HG02938 (cell line): Measurements from ENCODE around the gene ABLIM1.

ENCODE experiments used
- ATAC-seq: cut with Tn5 transposase; IDR thresholded peaks from one replicate; pipeline ENCODE4 v1.9.1; 2021; ENCODE audit warnings: mild to moderate bottlenecking, moderate library complexity; ENCODE audit not compliant: unreplicated experiment

ABLIM1 gene

DNA sequence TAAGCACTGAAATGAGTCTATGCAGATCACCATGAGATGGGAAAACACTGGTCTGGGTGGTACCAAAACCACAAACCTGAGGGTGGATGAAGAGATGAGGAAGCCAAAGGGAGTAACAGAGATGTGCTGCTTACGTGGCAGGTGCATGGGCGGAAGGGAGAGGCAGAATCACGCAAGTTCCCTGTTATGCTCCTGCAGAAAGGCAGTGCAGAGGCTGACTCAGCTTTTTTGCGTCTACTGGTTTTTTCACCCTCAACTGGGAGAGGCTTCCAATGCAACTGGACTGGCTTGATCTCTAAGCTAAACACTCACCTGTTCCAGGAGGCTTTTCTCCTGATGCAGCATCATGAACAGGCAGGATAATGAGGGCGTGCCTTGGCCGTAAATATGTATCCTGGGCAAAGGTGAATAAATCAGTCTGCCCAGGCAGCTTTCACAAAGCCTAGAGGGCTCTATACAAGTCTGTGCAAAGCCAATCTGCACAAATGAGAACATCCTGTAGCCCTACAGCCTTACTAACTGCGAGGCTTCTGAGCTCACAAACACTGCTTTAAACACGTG is 158.4 kb downstream of the ABLIM1 start:
- no peak for ATAC-seq

DNA sequence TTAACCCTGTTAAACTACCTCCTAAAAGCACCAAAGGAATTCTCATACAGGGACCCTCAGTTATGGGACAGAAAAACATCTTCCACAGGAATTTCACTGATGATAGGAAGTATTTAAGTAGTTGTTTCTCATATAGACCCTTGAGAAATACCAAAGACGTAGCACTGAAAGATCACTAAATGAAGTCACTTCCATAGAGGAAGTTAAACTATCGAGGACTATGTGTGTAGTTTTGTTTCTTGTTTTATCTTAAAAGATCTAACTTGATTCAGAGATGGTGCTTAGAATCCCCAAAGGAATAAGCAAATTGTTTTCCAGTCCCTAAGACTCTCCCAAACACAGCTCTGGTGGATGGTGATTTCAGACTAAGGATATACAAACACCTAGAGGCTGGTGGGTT is 159.0 kb downstream of the ABLIM1 start:
- ATAC-seq: peak; percentile 23

DNA sequence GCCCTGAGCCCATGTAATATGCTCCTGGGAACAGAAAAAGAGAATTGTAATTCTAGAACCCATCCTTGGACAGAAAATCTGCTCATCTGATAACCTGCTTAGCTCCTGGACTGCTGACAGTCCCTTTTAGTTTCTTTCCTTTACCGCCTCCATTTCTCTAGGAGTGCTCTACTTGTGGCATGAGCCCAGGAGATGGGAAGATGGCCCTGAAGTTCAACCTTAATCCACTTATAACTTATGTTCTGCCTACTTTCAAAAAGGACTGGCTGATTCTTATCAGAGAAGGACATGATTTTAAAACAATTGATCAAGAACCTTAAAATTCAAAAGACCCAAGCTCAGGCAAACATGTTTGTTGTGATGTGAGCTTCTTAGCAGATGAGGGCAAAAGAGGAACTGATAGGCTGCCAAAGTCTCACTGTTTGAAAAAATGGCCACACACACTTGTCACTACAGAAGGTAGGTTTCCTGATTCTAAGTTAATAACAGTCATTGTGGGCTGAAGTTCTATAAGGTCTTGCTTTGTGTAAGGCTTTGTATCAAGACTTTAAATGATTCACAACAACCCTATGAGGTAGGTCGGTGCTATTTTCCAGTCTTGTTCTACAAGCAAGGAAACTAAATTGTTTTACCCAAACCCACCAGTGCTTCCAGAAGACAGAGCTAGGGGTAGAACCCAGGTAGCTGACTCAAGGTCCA is 159.5 kb downstream of the ABLIM1 start:
- ATAC-seq: peak; percentile 80

DNA sequence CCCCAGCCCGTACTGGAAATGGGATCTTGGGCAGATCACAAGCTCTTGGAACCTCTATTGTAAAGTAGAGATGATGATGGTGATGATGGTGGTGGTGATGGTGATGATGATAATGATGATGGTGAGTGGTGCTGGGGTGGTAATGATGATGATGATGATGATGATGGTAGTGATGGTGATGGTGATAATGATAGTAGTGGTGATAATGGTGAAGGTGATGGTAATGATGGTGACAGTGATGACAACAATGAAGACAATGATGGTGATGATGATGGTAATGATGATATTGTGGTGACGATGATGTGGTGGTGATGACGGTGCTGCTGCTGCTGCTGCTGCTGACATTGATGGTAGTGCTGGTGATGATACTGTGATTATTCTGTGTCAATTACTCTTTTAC is 162.8 kb downstream of the ABLIM1 start:
- no peak for ATAC-seq

DNA sequence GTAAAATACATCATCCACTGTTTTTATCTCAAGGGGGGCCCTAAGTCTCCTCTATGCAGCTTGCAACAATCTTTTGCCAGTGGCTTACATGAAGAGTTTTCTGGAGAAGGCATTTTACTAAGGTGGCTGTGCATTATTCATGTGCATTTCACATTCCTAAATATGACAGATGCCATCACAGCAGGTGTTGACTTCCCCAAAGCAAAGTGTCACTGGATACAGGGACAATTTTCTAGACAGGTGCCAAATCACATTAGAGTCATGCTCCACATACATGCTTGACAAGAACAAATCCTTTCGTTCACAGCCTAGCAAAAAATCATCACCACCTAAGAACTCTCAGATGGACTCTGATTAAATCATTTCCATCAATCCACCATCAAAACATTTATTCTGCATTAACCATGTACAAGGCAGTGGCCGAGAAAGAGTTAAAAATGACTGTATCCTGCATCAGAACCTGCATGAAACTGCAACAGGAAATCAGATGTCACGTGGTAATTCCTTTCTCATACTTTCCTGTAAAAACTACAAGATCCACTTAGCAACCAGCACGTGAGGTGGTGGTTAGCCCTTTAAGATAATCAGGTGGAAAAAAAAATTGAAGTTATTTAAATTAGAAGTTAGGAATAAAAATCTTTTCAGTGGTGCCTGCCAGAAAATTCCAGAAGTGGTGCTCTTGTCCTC is 165.6 kb downstream of the ABLIM1 start:
- peak; percentile 38 for ATAC-seq

DNA sequence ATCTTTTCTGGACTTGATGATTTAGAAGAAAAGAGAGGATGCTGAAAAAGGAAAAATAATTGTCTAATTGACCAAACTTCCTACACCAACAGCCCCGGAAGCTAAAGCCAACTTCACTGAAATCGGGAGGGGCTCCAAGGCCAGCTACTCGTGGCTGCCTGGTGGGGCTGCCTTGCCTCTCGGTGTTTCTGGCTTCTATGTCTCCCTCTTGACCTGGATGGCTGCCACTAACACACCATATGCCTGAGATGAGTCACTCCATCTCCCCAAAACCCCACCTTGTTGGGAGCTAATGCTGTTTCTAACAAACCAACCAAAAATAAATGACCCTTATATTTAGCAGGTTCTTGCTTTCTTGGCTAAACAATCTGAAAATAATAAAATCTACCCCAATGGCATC is 166.1 kb downstream of the ABLIM1 start:
- no peak for ATAC-seq

DNA sequence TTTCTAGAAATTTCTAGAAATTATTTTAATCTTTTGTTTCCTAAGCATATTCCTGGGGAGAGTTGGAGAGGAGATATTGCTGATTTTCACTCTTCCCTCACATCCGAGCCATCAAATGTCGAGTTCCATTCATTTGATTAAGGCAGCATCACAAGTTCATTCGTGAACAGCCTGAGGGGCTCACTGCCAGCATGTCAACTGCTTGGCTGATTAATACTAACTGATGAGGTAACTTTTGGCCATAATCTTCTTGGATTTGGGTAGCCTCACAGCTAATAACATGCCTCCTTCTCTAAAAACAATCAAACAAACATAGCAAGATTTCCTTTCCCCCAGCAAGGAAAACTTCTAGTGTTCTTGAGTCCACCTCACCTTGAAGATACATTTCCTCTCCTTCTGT is 166.7 kb downstream of the ABLIM1 start:
- ATAC-seq: no peak

DNA sequence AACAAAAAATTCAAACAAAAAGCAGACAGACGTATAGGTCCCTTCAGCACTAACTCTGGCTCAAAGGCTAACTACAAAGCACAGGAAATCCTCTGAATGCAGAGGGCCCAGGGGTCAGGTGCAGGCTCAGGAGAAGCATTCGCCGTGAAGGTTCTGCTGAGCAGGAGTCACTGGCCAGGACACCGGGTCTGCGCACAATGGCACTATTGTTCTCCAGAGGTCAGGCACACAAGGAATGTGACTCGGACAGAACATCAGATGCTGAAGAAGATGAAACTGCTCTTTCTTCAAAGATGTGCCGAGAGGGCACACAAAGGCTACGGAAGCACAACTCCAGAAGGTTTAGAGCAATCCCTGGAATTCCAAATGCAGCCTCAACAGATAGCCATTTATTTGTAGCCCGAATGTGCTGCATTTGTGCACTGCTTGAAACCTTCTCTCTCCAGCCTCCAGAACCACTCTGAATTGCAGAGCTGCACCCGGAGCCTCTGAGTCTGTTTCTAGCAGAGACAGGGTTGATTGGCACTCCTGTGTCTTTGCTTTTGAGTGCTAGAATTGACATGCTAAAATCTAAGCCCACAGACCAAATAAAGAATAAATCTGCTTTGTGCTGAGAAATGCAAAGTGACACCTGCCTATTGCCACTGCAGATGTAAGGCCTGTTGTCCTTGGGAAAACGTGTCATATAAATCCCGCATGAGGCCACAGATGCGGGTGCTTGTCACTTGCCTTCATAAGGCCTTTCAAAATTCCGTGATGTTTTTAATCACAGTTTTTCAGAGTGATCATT is 168.4 kb downstream of the ABLIM1 start:
- ATAC-seq: no peak

DNA sequence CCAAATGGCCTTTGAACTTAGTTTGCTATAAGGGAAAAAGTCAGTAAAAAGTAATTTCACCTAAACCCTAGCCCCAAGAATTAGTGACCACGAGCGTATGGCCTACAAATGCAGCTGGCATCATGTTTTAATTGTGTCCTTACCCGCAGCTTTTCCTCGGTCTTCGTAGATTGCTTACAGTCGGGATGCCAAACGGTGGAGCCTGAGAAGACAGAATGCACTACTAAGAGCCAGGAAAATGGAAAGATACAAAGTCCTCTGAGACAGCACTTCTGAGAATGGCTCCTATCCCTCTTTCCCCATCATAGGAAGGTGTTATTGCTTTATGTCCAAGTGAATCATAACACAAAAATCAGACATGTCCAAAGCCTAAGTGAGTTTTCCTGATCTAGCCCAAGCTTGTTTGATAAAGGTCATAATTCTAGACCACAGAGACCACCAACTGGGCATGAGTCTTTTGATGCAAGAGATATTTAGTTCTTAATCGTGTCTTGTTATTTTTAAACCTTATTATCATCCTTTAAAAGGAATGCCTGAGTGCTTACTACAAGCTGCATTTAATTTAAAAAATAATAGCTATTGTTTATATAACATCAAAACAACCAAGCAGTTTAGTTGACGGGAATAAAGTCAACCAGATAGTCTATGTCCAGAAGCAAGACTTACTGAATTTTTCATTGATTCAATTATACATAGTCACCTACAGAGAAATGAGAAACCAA is 170.1 kb downstream of the ABLIM1 start:
- no peak for ATAC-seq

DNA sequence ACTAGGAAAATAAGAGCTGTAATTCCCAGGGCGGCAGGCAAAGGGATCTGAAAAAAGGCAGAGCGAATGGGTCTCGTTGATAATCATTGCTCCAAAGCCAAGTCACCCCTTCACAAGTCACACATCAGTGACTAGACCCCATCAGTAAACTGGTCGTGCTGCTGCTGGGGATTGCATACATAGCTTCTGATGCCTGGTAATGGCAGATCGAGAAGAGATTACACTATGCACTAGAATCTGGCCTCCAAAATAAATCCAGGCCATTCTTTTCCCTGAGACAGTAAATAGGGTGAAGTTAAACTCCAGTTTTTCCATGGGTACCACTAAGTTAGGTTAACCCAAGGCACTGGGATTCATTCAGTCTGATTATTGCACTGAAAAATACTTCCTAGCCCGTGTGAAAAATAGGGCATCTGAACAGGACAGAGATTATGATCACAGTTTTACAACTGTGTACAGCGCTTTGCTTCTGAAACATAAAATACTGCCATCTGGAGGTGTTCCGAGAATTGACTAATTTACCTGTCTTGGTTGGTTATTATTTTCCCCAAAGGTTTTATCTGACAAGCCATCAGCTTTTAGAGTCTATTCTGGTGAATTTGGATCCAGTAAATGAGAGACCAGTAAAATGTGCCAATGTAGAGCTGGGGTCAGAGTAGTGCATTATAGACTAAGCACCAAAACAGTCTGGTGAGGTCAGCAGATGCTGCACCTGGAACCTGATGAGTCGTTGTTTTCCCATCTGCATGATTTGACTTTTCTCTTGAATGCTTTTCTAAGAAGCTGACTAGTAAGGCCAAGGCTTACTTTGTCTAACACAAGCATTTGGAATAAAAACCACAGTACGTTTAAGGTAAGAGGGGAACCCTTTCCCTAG is 170.9 kb downstream of the ABLIM1 start:
- ATAC-seq: no peak

DNA sequence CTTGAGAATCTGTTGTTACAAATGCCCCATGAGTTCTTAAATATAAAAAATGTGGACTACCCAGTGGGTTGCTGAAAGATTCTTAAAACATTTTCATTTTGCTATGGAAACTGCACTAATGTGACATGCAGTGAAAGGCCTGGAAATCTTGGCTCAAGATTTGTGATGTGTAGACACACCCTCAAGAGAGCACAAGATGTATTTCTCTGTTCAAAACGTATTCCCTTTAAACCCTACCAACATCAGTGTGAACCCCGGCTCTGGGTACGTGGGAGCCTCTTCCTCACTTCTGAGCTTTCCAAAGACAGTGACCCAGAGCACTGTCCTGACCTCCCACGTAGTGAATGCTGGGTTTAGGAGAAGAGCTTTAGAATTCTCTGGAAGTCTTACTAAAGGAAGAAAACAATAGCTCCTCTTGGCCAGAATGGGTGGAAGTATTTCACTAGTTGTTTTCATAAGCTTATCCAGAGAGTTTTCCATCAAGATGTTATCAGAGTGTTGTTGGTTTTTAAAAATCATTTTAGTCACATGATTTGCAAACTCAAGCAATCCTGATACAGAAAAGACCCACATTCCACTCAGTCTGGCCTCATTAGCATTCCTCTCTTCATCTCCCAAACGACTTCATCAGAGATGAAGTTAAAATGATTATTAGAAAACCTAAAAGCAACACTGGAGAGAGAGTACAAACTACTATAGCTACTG is 172.2 kb downstream of the ABLIM1 start:
- no peak for ATAC-seq

DNA sequence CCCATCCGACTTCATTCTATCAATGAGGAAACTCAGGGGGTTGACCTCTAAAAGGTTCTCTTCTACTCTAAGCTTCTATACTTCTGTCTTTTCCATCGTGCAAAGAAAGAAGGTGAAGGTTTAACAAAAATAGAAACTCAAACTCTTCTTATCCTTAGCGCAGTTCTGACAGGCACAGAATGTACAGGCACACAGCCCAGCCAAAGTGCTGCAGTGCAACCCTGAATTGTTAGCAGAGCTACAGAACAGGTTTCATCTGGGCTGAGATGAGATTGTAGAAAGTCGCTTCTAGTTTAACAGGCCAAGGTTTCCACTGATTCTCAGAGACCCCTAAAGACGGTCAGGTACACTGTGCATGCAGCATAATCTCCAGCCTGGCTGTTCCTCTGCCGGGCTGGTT is 174.5 kb downstream of the ABLIM1 start:
- no peak for ATAC-seq

DNA sequence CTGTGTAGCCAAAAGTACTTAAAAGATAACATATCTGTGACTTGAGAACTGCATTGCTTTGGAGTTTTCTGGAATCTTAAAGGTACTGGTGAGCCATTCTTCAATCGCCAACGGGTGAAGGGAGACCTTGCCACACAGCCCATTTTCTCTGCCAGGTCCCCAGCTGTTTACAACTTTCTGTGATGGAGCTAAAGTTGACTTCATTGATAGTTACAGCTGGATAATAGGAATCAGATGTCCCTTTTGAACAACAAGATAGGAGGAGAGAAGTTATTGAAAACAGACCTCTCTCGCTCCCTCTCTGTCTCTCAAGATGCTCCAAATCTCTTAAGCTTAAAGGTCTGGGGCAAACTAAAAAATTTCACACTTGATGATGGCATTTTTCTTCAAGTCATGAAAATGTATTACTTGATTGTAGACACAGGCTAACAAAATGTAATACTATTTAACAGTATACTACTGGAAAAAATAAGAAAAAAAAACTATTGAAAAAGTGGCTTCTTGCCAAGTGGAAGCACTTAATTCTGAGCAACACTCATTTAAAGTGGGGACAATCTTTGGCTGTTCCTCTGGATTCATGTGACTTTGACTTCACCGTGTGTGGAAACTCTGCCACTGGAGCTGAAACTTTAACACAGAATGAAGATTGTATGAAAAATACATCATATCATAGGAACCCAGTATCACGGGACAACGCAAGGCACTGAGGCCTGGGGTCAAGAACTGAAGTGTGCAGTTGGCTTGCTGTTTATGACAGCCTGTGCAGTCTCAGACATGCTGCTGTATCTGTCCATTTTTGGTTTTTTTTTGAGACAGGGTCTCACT is 175.4 kb downstream of the ABLIM1 start:
- no peak for ATAC-seq

DNA sequence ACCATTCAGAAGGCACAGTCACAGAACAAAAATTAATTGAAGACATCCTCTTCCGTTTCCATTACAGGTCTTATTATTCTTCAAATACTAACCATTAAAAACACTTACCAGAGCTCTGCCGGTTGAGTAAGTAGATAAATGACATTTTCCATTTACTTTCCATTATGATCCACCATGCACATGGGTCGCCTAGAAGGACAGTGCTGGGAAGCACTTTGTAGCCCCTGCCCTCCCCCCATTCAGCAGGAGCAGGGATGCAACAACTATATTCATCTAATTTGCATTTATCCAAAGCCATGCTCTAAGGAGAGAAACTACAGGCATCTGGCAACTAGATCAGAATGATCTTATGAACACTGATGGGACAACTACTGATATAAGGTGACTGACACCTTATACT is 177.0 kb downstream of the ABLIM1 start:
- ATAC-seq: no peak

DNA sequence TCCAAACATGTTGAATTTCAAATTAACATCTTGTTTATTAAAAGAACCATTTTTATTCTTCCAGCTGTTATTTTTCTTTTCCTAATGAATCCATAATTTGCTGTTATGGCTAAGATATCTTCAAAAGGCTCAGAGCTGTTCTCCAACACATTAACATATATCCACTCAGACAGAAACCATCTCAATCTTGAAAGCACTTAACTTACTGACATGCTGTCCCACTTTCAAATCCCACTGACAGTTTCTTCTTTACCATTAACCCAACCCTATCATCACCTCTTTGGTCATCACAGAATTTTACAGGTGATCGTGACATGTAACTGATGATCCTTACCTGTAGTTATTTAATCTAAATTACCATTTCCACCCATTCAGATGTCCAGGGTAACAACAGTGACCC is 178.2 kb downstream of the ABLIM1 start:
- no peak for ATAC-seq

DNA sequence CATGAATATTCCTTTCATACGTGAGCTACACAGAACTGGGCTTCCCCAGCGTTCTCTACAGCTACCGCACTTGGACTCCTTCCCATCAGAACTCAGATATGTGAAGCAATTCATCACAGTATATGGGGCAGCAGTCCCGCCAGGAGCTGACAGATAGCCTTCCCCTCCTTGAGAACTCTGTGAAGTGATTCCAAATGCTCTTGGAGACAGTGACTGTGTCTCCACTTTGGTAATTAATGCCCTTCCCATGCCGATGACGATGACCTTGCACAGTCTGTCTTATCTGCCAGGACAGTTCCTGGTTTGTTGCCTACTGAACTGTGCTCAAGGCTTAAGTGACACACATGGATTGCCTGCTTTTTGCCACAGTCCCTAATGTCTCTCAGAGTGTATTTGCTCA is 178.8 kb downstream of the ABLIM1 start:
- no peak for ATAC-seq

DNA sequence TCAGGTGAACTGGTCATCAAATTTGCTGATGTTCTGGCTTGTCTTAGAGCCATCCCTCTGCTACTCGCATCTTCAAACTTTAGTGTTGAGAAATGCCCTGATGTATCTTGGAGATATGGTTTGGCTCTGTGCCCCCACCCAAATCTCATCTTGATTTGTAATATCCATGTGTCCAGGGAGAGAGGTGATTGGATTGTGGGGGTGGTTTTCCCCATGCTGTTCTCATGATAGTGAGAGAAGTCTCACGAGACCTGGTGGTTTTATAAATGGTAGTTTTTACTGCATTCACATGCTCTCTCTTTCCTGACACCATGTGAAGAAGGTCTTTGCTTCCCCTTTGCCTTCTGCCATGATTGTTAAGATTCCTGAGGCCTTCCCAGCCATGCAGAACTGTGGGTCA is 179.8 kb downstream of the ABLIM1 start:
- no peak for ATAC-seq

DNA sequence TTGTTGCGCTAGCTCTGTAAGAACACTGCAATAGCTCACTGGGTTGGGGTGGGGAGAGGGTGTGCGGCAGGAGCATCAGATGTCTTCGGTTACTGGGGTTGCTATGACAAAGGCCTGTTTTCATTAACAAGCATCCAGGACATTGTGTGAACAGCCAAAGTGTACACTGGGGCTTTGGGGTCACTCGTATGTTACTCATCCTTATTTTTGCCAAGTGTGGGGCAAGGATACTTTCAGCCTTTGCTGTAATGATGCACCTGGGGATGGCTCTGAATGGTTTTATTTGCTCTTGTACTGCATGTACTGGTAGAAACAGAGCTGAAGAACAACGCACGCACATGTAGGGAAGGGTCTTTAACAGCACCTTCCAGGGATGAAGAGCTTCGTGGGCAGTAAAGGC is 180.8 kb downstream of the ABLIM1 start:
- ATAC-seq: no peak

DNA sequence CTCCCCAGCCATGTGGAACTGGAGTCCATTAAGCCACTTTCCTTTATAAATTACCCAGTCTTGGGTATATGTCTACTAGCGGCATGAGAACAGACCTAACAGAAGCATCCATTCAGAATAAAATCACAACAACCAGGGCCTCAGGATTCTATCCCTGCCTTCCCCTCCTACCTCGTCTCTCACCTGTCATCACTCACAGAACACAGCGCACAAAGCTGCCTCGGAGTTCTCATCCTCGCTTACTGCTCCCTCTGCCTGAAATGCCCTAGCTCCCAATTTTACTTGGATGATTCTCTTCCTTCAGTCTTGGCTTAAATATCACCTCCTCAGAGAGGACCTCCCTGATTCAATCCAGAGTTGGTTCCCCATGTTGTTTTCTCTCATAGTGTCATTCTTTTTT is 183.1 kb downstream of the ABLIM1 start:
- ATAC-seq: no peak
